HCT116 (cell line): ENCODE measurements around the gene KRT86.

Experiments
- CTCF ChIP-seq, 3 experiments: fragments of 200-600 bp in 1 of 3; sonication (generic) in 1 of 3; IDR thresholded peaks in 2 of 3; conservative IDR thresholded peaks in 1 of 3; 2 replicates each; pipeline ENCODE4 v1.5.1; 2012 to 2017; ENCODE audit warnings: low read depth in 2 of 3, low read length in 2 of 3, antibody characterized with exemption in 1 of 3, borderline replicate concordance in 1 of 3, control low read depth in 1 of 3, mild to moderate bottlenecking in 1 of 3, mixed read lengths in 1 of 3, mixed run types in 1 of 3, moderate library complexity in 1 of 3; ENCODE audit not compliant: insufficient read depth in 1 of 3
- EZH2 ChIP-seq: fragments of 200-600 bp; sonication (generic); IDR thresholded peaks from 2 replicates; pipeline ENCODE4 v1.6.1; 2017; ENCODE audit warnings: antibody characterized with exemption, mixed run types
- EZH2phosphoT487 ChIP-seq: fragments of 200-600 bp; IDR thresholded peaks from 2 replicates; pipeline ENCODE4 v1.6.1; 2018; ENCODE audit warnings: antibody characterized with exemption, borderline replicate concordance
- POLR2AphosphoS5 ChIP-seq: IDR thresholded peaks from 2 replicates; pipeline ENCODE4 v1.6.1; 2011; ENCODE audit warnings: mild to moderate bottlenecking, low read depth, low read length, moderate library complexity
- ZBTB33 ChIP-seq: IDR thresholded peaks from 2 replicates; pipeline ENCODE4 v1.6.1; 2011; ENCODE audit warnings: mild to moderate bottlenecking, low read length, moderate library complexity; ENCODE audit not compliant: insufficient replicate concordance; ENCODE audit errors: extremely low read depth

GRCh38 chr12:52242442-52243258, 31.8 kb upstream of the KRT86 start:
- TF ChIP-seq CTCF (IDR thresholded peaks at IDR 0.05 in 2 of 3, conservative IDR thresholded peaks at IDR 0.05 in 1 of 3; ENCODE audit: borderline replicate concordance in 1 of 3, insufficient read depth in 1 of 3, low read depth in 2 of 3, low read length in 2 of 3) (no peak), EZH2phosphoT487 (no peak), EZH2 (no peak), POLR2AphosphoS5 (no peak), ZBTB33 (no peak)
